Measurements from ENCODE around the gene HSD17B14. TPM values are rescaled to one million over a fixed set of nuclear protein-coding genes. Genes with fewer than 3 reads are reported as not detected.
A peak's percentile ranks its signal among the peaks of the same experiment; 100 is the strongest.
"Not testable (repeated sequence)": the region's sequence is repeated elsewhere in the genome, so short reads cannot be mapped to it uniquely, and the experiment has no call there.

HSD17B14 gene
- total RNA-seq, 4 donors from 2014 or later, result 0.83 to 9.0 (median 4.8) TPM; not detected in 1

GRCh38 chr19:48793271-48793670 lies 43.0 kb downstream of the HSD17B14 start:
- H3K27me3 ChIP-seq, result no peaks in the 10 kb centered on the region
- WGBS, 2 donors, result 70 to 76% methylated on average over 8 of the region's 8 CpGs
- peaks cover 6 to 28% (median 10%) of the 10 kb centered on the region in 3 donors for H3K4me1 ChIP-seq
- H3K27ac ChIP-seq, result no peak overlapping the region
- H3K4me3 ChIP-seq, result no peak overlapping the region
- H3K36me3 ChIP-seq, result peaks cover 0 to 5% (median 0%) of the 10 kb centered on the region in 3 donors
- DNase-seq, result no peak
- TF ChIP-seq POLR2A (IDR thresholded peaks at IDR 0.05), result no peak
- TF ChIP-seq CTCF (IDR thresholded peaks at IDR 0.05), result no peak
- intact Hi-C loops (cut with DNase I), result no loop called here
- H3K9me3 ChIP-seq, result no peaks in the 10 kb centered on the region

GRCh38 chr19:48787331-48787730 lies 49.0 kb downstream of the HSD17B14 start:
- Histone ChIP-seq H3K4me1 (peaks cover 0 to 22% (median 0%) of the 10 kb centered on the region in 3 donors), H3K27ac (peak overlapping the region; percentile 16 to 82 (median 78))
- H3K4me3 ChIP-seq; DNase-seq; H3K36me3 ChIP-seq; H3K9me3 ChIP-seq; H3K27me3 ChIP-seq; intact Hi-C loops (cut with DNase I): not testable (repeated sequence)
- WGBS, 2 donors, result 37 to 65% methylated on average over 6 to 9 of the region's 9 CpGs

GRCh38 chr19:48786422-48786821 lies 49.9 kb downstream of the HSD17B14 start:
- WGBS, 2 donors, result 88 to 95% methylated on average over 7 of the region's 7 CpGs
- H3K4me3 ChIP-seq; H3K27ac ChIP-seq; H3K36me3 ChIP-seq; DNase-seq; H3K27me3 ChIP-seq; H3K9me3 ChIP-seq; intact Hi-C loops (cut with DNase I): not testable (repeated sequence)
- peaks cover 0 to 30% (median 4%) of the 10 kb centered on the region in 3 donors for H3K4me1 ChIP-seq

- DNase-seq, result no peak
- no peaks in the 10 kb centered on the region for H3K36me3 ChIP-seq
- TF ChIP-seq POLR2A (IDR thresholded peaks at IDR 0.05) (no peak), CTCF (IDR thresholded peaks at IDR 0.05) (peak in 1 of 6 experiments; percentile 20)
- H3K27ac ChIP-seq, result no peak overlapping the region
- no peak overlapping the region for H3K4me3 ChIP-seq
- H3K9me3 ChIP-seq, result no peaks in the 10 kb centered on the region
- H3K4me1 ChIP-seq, result peaks cover 5 to 40% (median 7%) of the 10 kb centered on the region in 3 donors
- intact Hi-C loops (cut with DNase I), result no loop called here
- WGBS, 2 donors, result 54 to 70% methylated on average over 5 of the region's 5 CpGs
- H3K27me3 ChIP-seq, result no peaks in the 10 kb centered on the region
These were observed 51.8 kb downstream of the HSD17B14 start for GRCh38 chr19:48784527-48784926.

- no peaks in the 10 kb centered on the region for H3K36me3 ChIP-seq
- TF ChIP-seq POLR2A (IDR thresholded peaks at IDR 0.05) (no peak), CTCF (IDR thresholded peaks at IDR 0.05) (no peak)
- intact Hi-C loops (cut with DNase I), result no loop called here
- WGBS, 2 donors, result 52 to 62% methylated on average over 14 of the region's 14 CpGs
- H3K9me3 ChIP-seq, result no peaks in the 10 kb centered on the region
- peaks cover 5 to 26% (median 7%) of the 10 kb centered on the region in 3 donors for H3K4me1 ChIP-seq
- no peak overlapping the region for H3K4me3 ChIP-seq
- no peak for DNase-seq
- H3K27ac ChIP-seq, result peak overlapping the region in 3 of 4 donors; percentile 60 to 70 (median 63)
- H3K27me3 ChIP-seq, result no peaks in the 10 kb centered on the region
These were observed 55.5 kb downstream of the HSD17B14 start for GRCh38 chr19:48780631-48781391.

- TF ChIP-seq POLR2A (IDR thresholded peaks at IDR 0.05) (no peak), CTCF (IDR thresholded peaks at IDR 0.05) (no peak)
- H3K4me1 ChIP-seq, result peaks cover 5 to 26% (median 7%) of the 10 kb centered on the region in 3 donors
- H3K9me3 ChIP-seq, result no peaks in the 10 kb centered on the region
- intact Hi-C loops (cut with DNase I), result loop anchor here (10.0 kb wide), 1 partner anchor 125 kb away; no protein-coding TSS in a partner anchor
- no peaks in the 10 kb centered on the region for H3K27me3 ChIP-seq
- WGBS, 2 donors, result 50 to 85% methylated on average over 1 of the region's 1 CpG
- H3K4me3 ChIP-seq, result no peak overlapping the region
- no peak overlapping the region for H3K27ac ChIP-seq
- no peaks in the 10 kb centered on the region for H3K36me3 ChIP-seq
- DNase-seq, result no peak
These were observed 56.7 kb downstream of the HSD17B14 start for GRCh38 chr19:48779636-48780035.
